HG03064 (cell line): ENCODE data around the gene SZT2.

Source experiments
- ATAC-seq: cut with Tn5 transposase; IDR thresholded peaks from one replicate; pipeline ENCODE4 v1.9.1; 2021; ENCODE audit warnings: low read depth; ENCODE audit not compliant: unreplicated experiment

Gene SZT2

GRCh38 chr1:43389326-43390313, at the start of gene SZT2, which contains the start of gene MED8:
Gene SZT2, plus strand, starts transcription at chr1:43389899. Its CDS starts 70 bp downstream, at chr1:43389969.
Gene MED8, minus strand, starts transcription at chr1:43389800. Its CDS starts 36 bp downstream, at chr1:43389764.
- ATAC-seq: peak; percentile 85

GRCh38 chr1:43340559-43340958, 49.1 kb upstream of the SZT2 start:
- ATAC-seq: no peak

GRCh38 chr1:43344267-43344850, 45.3 kb upstream of the SZT2 start:
- ATAC-seq: no peak

- ATAC-seq: no peak
Observed at GRCh38 chr1:43345120-43345519, 44.6 kb upstream of the SZT2 start.

- ATAC-seq: no peak
Observed at GRCh38 chr1:43346636-43347035, 43.1 kb upstream of the SZT2 start.

- ATAC-seq: no peak
Observed at GRCh38 chr1:43348343-43348808, 41.3 kb upstream of the SZT2 start.

- peak; percentile 65 for ATAC-seq
Observed at GRCh38 chr1:43348809-43349593, 40.7 kb upstream of the SZT2 start.

GRCh38 chr1:43349594-43350306, 39.9 kb upstream of the SZT2 start:
- ATAC-seq: no peak

GRCh38 chr1:43350976-43351375, 38.7 kb upstream of the SZT2 start:
- no peak for ATAC-seq

- ATAC-seq: no peak
Observed at GRCh38 chr1:43351421-43352350, 38.0 kb upstream of the SZT2 start.

- no peak for ATAC-seq
Observed at GRCh38 chr1:43352351-43352705, 37.4 kb upstream of the SZT2 start.

- no peak for ATAC-seq
Observed at GRCh38 chr1:43352881-43353280, 36.8 kb upstream of the SZT2 start.

GRCh38 chr1:43354471-43354870, 35.2 kb upstream of the SZT2 start:
- no peak for ATAC-seq

GRCh38 chr1:43354936-43355335, 34.8 kb upstream of the SZT2 start:
- ATAC-seq: no peak

GRCh38 chr1:43357251-43357650, 32.4 kb upstream of the SZT2 start:
- no peak for ATAC-seq

GRCh38 chr1:43358121-43358745, 31.5 kb upstream of the SZT2 start:
- no peak for ATAC-seq

GRCh38 chr1:43358746-43359693, 30.7 kb upstream of the SZT2 start, which contains the start of gene CDC20:
Gene CDC20, plus strand, starts transcription at chr1:43358981. Its CDS starts 235 bp downstream, at chr1:43359216.
- peak; percentile 94 for ATAC-seq

- ATAC-seq: no peak
Observed at GRCh38 chr1:43359696-43360095, 30.0 kb upstream of the SZT2 start.
